ENCODE data around the gene OR51G2. TPM values are rescaled to one million over a fixed set of nuclear protein-coding genes. Genes with fewer than 3 reads are reported as not detected.

Gene OR51G2
- total RNA-seq, 1 experiment from 2014 or later, result not detected

DNA sequence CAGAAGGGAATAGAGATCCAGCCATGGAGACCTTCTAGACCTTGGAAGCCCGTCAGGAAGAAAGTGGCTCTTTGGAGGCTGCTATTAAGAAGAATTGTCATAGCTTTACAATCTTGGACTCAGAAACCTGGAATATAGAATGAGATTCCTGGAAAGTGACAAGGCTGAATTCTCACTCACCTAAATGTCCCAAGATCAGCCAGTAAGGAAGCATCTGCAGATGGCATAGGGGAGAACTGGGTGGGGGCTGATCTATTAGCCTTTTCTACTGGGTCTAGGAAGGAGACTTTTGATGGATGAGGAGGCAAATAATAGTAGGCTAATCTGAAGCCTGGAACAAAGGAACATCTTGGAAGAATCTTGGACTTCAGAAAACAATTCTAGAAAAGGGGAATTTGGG is 5.1 kb upstream of the OR51G2 start, which contains the start of gene OR51G1 (continued):
- TF ChIP-seq, protein P1, sequence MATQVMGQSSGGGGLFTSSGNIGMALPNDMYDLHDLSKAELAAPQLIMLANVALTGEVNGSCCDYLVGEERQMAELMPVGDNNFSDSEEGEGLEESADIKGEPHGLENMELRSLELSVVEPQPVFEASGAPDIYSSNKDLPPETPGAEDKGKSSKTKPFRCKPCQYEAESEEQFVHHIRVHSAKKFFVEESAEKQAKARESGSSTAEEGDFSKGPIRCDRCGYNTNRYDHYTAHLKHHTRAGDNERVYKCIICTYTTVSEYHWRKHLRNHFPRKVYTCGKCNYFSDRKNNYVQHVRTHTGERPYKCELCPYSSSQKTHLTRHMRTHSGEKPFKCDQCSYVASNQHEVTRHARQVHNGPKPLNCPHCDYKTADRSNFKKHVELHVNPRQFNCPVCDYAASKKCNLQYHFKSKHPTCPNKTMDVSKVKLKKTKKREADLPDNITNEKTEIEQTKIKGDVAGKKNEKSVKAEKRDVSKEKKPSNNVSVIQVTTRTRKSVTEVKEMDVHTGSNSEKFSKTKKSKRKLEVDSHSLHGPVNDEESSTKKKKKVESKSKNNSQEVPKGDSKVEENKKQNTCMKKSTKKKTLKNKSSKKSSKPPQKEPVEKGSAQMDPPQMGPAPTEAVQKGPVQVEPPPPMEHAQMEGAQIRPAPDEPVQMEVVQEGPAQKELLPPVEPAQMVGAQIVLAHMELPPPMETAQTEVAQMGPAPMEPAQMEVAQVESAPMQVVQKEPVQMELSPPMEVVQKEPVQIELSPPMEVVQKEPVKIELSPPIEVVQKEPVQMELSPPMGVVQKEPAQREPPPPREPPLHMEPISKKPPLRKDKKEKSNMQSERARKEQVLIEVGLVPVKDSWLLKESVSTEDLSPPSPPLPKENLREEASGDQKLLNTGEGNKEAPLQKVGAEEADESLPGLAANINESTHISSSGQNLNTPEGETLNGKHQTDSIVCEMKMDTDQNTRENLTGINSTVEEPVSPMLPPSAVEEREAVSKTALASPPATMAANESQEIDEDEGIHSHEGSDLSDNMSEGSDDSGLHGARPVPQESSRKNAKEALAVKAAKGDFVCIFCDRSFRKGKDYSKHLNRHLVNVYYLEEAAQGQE (IDR thresholded peaks at IDR 0.05; ENCODE audit: low read depth), result no peak
- no peak for TF ChIP-seq ZNF274 (IDR thresholded peaks at IDR 0.05; ENCODE audit: low read depth, low read length)
- TF ChIP-seq ZFX (IDR thresholded peaks at IDR 0.05), result no peak
- TF ChIP-seq CBX3 (IDR thresholded peaks at IDR 0.05; ENCODE audit: low read depth), result no peak
- TF ChIP-seq, protein P2, sequence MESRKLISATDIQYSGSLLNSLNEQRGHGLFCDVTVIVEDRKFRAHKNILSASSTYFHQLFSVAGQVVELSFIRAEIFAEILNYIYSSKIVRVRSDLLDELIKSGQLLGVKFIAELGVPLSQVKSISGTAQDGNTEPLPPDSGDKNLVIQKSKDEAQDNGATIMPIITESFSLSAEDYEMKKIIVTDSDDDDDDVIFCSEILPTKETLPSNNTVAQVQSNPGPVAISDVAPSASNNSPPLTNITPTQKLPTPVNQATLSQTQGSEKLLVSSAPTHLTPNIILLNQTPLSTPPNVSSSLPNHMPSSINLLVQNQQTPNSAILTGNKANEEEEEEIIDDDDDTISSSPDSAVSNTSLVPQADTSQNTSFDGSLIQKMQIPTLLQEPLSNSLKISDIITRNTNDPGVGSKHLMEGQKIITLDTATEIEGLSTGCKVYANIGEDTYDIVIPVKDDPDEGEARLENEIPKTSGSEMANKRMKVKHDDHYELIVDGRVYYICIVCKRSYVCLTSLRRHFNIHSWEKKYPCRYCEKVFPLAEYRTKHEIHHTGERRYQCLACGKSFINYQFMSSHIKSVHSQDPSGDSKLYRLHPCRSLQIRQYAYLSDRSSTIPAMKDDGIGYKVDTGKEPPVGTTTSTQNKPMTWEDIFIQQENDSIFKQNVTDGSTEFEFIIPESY (IDR thresholded peaks at IDR 0.05; ENCODE audit: extremely low read depth, insufficient replicate concordance, low read length), result no peak
- TF ChIP-seq SIN3A (IDR thresholded peaks at IDR 0.05; ENCODE audit: low read depth), result no peak
- no peak for TF ChIP-seq RAD21 (IDR thresholded peaks at IDR 0.05; ENCODE audit: low read depth)
- no peak for TF ChIP-seq EZH2phosphoT487 (IDR thresholded peaks at IDR 0.05; ENCODE audit: borderline replicate concordance)
- no peak for TF ChIP-seq TCF7L2 (IDR thresholded peaks at IDR 0.05; ENCODE audit: borderline replicate concordance, extremely low read depth, insufficient read depth, insufficient read length)
- no peak for TF ChIP-seq POLR2AphosphoS5 (IDR thresholded peaks at IDR 0.05; ENCODE audit: low read depth, low read length)
